VCaP (cell line): ENCODE data around the gene LHX3.

ENCODE experiments used
- H3K27ac ChIP-seq: fragments of 450-650 bp; 2 replicates; pipeline ENCODE4 v1.5.1; 2017
- TF ChIP-seq, protein P1 (sequence below): fragments of 450-650 bp; conservative IDR thresholded peaks from 2 replicates; pipeline ENCODE4 v1.5.1; 2017; ENCODE audit warnings: mild to moderate bottlenecking, moderate library complexity

The LHX3 gene

DNA sequence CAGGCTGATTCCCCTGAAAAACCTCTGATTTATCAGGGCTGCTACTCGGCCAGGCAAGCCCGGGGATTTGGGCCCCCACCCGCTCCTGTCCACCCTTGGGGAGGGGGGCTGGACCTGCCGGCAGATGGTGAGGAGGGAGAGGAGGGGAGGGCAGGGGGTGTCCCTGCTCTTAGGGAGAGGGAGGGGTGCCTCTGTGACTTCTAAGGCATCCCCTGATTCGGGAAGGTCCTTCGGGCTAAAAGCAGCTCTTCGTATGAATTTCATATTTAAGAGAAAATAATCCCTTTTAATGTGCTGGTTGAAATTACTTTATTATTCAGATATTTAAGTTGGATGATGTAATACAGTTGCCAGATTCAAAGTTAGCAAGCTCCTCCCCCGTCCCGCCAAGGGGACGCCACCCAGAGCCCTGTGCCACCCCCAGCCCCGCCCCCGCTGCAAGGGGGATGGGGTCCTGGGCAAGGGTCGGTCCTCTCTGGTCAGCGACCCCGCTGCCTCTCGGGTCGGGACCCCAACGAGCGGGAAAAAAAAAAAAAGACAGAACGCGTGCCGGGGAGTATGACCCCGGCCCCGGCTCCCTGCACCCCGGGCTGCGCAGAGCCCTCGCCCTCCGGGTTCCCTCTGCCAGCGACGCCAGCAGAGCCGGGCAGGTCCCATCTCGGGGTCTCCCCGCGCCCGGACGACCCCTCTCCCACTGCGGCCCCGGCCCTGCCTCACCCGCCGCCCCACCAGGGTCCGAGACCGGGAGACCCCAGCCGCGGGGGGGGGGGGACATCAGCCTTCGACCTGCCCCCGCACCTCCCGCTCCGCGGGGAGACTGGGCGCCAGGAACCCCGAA lies 12.4 kb downstream of the LHX3 start:
- H3K27ac ChIP-seq, result no peak overlapping the region
- TF ChIP-seq, protein P1, sequence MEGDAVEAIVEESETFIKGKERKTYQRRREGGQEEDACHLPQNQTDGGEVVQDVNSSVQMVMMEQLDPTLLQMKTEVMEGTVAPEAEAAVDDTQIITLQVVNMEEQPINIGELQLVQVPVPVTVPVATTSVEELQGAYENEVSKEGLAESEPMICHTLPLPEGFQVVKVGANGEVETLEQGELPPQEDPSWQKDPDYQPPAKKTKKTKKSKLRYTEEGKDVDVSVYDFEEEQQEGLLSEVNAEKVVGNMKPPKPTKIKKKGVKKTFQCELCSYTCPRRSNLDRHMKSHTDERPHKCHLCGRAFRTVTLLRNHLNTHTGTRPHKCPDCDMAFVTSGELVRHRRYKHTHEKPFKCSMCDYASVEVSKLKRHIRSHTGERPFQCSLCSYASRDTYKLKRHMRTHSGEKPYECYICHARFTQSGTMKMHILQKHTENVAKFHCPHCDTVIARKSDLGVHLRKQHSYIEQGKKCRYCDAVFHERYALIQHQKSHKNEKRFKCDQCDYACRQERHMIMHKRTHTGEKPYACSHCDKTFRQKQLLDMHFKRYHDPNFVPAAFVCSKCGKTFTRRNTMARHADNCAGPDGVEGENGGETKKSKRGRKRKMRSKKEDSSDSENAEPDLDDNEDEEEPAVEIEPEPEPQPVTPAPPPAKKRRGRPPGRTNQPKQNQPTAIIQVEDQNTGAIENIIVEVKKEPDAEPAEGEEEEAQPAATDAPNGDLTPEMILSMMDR, result no peak

DNA sequence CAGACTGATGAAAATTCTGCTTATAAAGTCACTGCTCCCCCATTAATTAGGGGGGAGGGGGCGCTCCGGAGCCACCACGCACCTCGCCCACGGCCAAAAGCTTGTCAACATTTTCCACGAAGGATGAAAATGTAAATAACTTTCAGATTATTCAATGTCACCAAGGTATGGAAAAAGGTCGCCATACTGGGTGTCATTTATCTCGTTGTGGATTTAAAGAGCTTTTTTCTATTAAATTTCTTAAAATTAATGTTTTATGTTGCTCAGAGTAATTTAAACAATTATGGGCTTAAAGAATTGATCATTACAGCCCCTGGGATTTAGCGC lies 13.0 kb downstream of the LHX3 start:
- TF ChIP-seq, protein P1, result no peak
- no peak overlapping the region for H3K27ac ChIP-seq

DNA sequence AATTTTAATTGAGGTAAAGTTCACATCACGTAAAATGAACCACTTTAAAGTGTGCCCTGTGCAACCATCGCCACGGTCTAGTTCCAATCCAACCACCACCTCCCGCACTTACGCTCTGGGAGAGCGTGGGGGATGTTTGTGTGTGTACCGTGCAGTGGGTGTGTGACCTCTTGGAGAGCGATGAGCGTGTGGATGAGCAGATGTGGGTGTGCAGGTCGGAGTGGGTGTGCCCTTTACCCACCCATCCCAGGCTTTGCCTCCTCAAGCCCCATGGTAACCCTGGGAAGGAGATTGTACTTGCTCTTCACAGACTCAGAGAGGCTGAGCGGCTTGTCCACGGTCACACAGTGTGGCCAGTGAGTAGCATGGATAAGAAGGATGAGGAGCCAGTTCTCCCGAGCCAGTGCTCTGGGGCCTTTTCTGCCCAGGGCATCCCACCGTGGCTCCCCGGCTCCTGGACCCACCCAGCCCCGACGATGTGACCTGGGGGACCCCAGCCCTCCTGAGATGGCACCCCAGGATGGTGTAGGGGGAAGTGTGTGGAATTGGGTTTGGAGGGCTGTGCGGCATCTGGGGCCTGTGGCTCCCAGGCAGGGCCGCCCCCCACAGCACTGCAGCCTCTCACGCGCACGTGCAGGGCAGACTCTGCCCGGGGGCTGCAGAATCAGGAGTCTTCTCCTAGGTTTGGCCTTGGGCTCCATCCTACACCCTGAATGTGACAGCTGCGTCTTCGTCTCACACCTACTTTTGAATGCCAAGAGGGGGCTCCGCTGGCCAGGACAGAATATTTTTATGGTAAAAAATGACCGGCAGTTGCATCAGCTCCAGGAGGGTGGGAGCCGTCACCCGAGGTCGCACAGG lies 13.6 kb downstream of the LHX3 start:
- TF ChIP-seq, protein P1, result no peak
- no peak overlapping the region for H3K27ac ChIP-seq

DNA sequence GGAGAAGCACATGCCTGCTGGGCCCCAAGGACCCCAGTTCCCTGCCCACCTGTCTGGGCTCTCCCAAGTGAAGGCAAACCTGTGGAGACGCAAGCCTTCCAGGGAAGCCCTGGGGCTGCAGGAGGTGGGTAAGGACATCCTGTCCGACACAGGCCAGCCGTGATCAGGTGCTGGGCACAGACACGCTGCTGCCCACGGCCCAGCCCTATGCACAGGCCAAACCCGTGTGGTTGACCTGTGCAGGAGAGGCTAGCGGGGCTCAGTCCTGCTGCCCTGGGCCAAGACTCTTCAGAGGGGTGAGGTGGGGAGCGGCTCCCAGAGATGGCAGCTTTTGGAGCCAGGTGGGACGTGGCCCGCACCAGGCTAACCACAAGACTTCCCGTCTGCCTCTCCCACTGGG lies 14.3 kb downstream of the LHX3 start:
- TF ChIP-seq, protein P1, result no peak
- H3K27ac ChIP-seq, result no peak overlapping the region

DNA sequence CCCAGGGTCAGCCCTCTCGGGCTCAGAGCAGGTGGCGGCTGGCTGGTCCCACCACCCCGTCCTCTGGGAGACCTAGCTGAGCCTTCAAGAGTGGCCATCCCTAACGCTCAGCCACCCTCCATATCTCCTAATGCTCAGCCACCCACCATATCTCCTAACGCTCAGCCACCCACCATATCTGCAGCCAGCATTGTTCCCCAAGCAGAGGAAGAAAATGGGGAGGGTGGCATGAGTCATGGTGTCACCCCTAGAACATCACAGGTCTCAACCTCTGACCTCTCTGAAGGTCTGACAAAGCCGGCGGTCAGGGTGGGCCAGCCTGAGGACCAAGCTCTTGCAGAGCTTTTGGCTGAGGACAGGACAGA lies 14.7 kb downstream of the LHX3 start:
- H3K27ac ChIP-seq, result no peak overlapping the region
- TF ChIP-seq, protein P1, result no peak

DNA sequence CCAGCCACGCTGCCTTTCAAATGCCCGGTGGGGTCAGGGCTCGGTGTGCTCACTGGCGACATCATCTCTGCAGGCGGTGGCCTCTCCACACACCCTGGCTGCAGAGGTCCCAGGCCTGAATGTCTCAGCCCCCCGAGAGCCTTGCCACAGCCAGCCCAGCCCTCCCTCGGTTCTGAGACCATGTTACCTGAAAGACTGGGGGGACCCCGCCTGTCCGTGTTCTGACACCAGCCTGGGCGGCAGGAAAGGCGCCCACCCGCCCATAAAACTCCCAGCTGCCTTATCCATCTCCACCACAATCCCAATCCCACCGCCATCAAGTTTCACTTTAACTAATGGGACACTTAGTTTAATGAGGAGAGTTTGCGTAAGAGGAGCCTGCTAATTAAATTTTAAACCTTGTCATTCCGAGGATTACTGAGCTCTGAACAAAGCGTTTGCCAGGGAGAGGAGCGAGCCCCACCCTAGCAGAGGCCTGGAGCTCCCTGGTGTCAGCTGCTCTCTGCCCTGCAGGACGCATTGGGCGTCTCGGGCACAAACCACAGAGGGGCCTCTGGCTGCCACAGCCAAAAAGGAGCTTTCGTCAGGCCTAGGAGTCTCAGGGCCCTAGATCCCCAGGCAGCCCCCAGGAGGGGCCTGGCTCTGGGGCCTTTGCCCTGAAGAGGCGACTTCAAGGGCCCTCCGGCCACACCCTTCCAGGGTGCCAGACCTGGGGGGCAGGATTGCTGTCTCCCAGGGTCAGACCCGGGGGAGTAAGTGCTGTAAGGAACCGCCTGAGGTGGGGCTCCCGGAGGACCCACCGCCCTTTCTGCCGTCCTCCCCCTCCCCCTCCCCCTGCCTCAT lies 15.3 kb downstream of the LHX3 start:
- TF ChIP-seq, protein P1, result no peak
- H3K27ac ChIP-seq, result no peak overlapping the region
